Measurements from ENCODE around the gene CPT1C. TPM values are rescaled to one million over a fixed set of nuclear protein-coding genes. Genes with fewer than 3 reads are reported as not detected.

The CPT1C gene
- total RNA-seq, 4 donors from 2014 or later: 0.26 to 0.97 (median 0.73) TPM; not detected in 1

DNA sequence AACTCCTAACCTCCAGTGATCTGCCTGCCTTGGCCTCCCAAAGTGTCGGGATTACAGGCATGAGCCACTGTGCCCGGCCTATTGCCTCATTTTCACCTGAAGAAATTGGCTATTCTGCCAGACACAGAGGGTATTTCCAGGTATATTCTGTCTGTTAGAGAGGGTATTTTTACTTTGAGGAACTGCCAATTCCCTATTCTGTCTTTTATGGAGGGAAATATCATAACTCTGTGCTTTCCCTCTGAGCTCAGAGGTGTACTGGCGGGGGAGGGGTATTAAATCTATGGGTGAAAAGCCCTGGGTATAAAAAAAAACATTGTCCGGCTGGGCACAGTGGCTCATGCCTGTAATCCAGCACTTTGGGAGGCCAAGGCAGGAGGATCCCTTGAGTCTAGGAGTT, 47.4 kb downstream of the CPT1C start:
- in situ Hi-C loops (cut with MboI; ENCODE audit: low sequenced_read_pairs in 4 of 4): no loop called here

DNA sequence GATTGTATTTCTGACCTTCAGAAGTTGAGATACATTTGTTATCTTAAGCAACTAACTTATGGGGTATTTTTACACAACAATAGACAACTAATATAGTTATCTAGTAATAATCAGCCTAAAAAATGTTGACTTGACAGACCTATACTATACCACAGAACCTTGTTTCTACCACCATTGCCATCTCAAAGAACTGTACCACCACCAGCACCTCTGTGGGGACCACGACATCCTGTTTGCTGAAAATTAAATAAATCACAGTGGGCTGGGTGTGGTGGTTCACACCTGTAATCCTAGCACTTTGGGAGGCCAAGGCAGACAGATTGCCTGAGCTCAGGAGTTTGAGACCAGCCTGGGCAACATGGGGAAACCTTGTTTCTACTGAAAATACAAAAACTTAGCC, 48.2 kb downstream of the CPT1C start:
- in situ Hi-C loops (cut with MboI; ENCODE audit: low sequenced_read_pairs in 4 of 4): no loop called here
- H3K27me3 ChIP-seq: no peaks in the 10 kb centered on the region
- no peaks in the 10 kb centered on the region for H3K36me3 ChIP-seq
- no peak overlapping the region for H3K27ac ChIP-seq
- TF ChIP-seq, protein P1, sequence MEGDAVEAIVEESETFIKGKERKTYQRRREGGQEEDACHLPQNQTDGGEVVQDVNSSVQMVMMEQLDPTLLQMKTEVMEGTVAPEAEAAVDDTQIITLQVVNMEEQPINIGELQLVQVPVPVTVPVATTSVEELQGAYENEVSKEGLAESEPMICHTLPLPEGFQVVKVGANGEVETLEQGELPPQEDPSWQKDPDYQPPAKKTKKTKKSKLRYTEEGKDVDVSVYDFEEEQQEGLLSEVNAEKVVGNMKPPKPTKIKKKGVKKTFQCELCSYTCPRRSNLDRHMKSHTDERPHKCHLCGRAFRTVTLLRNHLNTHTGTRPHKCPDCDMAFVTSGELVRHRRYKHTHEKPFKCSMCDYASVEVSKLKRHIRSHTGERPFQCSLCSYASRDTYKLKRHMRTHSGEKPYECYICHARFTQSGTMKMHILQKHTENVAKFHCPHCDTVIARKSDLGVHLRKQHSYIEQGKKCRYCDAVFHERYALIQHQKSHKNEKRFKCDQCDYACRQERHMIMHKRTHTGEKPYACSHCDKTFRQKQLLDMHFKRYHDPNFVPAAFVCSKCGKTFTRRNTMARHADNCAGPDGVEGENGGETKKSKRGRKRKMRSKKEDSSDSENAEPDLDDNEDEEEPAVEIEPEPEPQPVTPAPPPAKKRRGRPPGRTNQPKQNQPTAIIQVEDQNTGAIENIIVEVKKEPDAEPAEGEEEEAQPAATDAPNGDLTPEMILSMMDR (IDR thresholded peaks at IDR 0.05 in 4 of 5, conservative IDR thresholded peaks at IDR 0.05 in 1 of 5): no peak
- TF ChIP-seq POLR2A (IDR thresholded peaks at IDR 0.05): no peak
- no peak for ATAC-seq
- DNase-seq: no peak
- H3K4me3 ChIP-seq: no peak overlapping the region
- intact Hi-C loops (cut with DNase I; ENCODE audit: low total_unique reads): no loop called here
- no peaks in the 10 kb centered on the region for H3K9me3 ChIP-seq
- H3K4me1 ChIP-seq: no peaks in the 10 kb centered on the region

More for the DNA sequence above, 47.4 kb downstream of the CPT1C start:
- DNase-seq (no peak), ATAC-seq (no peak)
- TF ChIP-seq, protein P1 (IDR thresholded peaks at IDR 0.05 in 4 of 5, conservative IDR thresholded peaks at IDR 0.05 in 1 of 5): no peak
- no peak for TF ChIP-seq POLR2A (IDR thresholded peaks at IDR 0.05)
- Histone ChIP-seq H3K36me3 (no peaks in the 10 kb centered on the region), H3K9me3 (no peaks in the 10 kb centered on the region), H3K27ac (no peak overlapping the region), H3K4me1 (no peaks in the 10 kb centered on the region), H3K4me3 (no peak overlapping the region), H3K27me3 (no peaks in the 10 kb centered on the region)
- intact Hi-C loops (cut with DNase I; ENCODE audit: low total_unique reads): no loop called here

- H3K36me3 ChIP-seq: no peaks in the 10 kb centered on the region
- no peaks in the 10 kb centered on the region for H3K27me3 ChIP-seq
- H3K4me1 ChIP-seq: no peaks in the 10 kb centered on the region
- TF ChIP-seq, protein P1 (IDR thresholded peaks at IDR 0.05 in 4 of 5, conservative IDR thresholded peaks at IDR 0.05 in 1 of 5): no peak
- no peak for TF ChIP-seq POLR2A (IDR thresholded peaks at IDR 0.05)
- DNase-seq: no peak
- intact Hi-C loops (cut with DNase I; ENCODE audit: low total_unique reads) (no loop called here), in situ Hi-C loops (cut with MboI; ENCODE audit: low sequenced_read_pairs in 4 of 4) (no loop called here)
- no peak for ATAC-seq
- H3K4me3 ChIP-seq: no peak overlapping the region
- no peak overlapping the region for H3K27ac ChIP-seq
- H3K9me3 ChIP-seq: no peaks in the 10 kb centered on the region
Measured at GRCh38 chr19:49739933-49740332, 49.0 kb downstream of the CPT1C start.

GRCh38 chr19:49741210-49741844, 50.4 kb downstream of the CPT1C start:
- Histone ChIP-seq H3K36me3 (no peaks in the 10 kb centered on the region), H3K4me3 (no peak overlapping the region), H3K27ac (no peak overlapping the region), H3K9me3 (no peaks in the 10 kb centered on the region), H3K4me1 (no peaks in the 10 kb centered on the region), H3K27me3 (no peaks in the 10 kb centered on the region)
- in situ Hi-C loops (cut with MboI; ENCODE audit: low sequenced_read_pairs in 4 of 4) (no loop called here), intact Hi-C loops (cut with DNase I; ENCODE audit: low total_unique reads) (no loop called here)
- DNase-seq: no peak
- no peak for ATAC-seq
- TF ChIP-seq, protein P1 (IDR thresholded peaks at IDR 0.05 in 4 of 5, conservative IDR thresholded peaks at IDR 0.05 in 1 of 5): no peak
- TF ChIP-seq POLR2A (IDR thresholded peaks at IDR 0.05): no peak

DNA sequence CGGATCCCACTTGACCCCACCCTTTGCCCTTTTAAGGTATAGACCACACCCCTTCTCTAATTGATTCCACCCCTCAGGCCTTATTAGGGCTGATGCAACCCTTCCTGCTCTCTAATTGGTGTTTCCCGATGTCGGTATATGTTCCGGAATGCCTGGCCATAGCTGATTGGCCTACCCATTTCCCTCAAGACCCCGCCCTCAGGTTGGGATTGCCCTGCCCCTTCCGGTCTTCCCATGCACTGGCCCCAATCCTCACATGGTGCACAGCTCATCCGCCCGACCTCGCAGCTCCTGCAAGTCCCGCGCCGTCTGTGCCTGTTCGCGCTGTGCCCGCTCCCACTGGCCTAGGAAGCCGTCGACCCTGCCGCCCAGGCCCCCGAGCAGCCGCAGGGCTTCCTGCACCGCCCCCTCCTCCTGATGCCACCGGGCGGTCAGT, 54.0 kb downstream of the CPT1C start:
- TF ChIP-seq, protein P1 (IDR thresholded peaks at IDR 0.05 in 4 of 5, conservative IDR thresholded peaks at IDR 0.05 in 1 of 5): no peak
- TF ChIP-seq POLR2A (IDR thresholded peaks at IDR 0.05): no peak
- in situ Hi-C loops (cut with MboI; ENCODE audit: low sequenced_read_pairs in 4 of 4) (no loop called here), intact Hi-C loops (cut with DNase I; ENCODE audit: low total_unique reads) (no loop called here)
- no peak overlapping the region for H3K27ac ChIP-seq
- no peaks in the 10 kb centered on the region for H3K9me3 ChIP-seq
- DNase-seq: no peak
- H3K4me1 ChIP-seq: no peaks in the 10 kb centered on the region
- ATAC-seq: no peak
- H3K27me3 ChIP-seq: no peaks in the 10 kb centered on the region
- H3K36me3 ChIP-seq: no peaks in the 10 kb centered on the region
- H3K4me3 ChIP-seq: no peak overlapping the region
